OCI-LY3 (cell line): ENCODE measurements around the gene RAPSN.

Source experiments
- H2AFZ ChIP-seq: fragments of 200-600, 300-600 bp; shearing (Covaris generic); 2 replicates; pipeline ENCODE4 v1.6.0; 2014; ENCODE audit warnings: antibody characterized with exemption, low read depth, low read length
- H3K27ac ChIP-seq: fragments of 200-600, 300-600 bp; sonication (generic); 2 replicates; pipeline ENCODE4 v1.5.1; 2014; ENCODE audit warnings: mild to moderate bottlenecking, low read length, moderate library complexity, mixed read lengths
- H3K27me3 ChIP-seq: fragments of 200-600, 300-600 bp; sonication (generic); 2 replicates; pipeline ENCODE4 v1.6.1; 2014; ENCODE audit warnings: low read depth, low read length, mixed read lengths
- H3K36me3 ChIP-seq: fragments of 200-600, 300-600 bp; sonication (generic); replicated peaks from 2 replicates; pipeline ENCODE3; 2014; ENCODE audit warnings: low read depth, low read length, mixed read lengths
- H3K4me1 ChIP-seq: fragments of 300-600, 200-600 bp; sonication (generic); 2 replicates; pipeline ENCODE4 v1.6.1; 2014; ENCODE audit warnings: low read length, mixed read lengths
- H3K4me2 ChIP-seq: fragments of 200-600, 300-600 bp; sonication (generic); 2 replicates; pipeline ENCODE4 v1.6.1; 2014; ENCODE audit warnings: low read length, mixed read lengths
- H3K4me3 ChIP-seq: fragments of 300-600, 200-600 bp; sonication (generic); 2 replicates; pipeline ENCODE4 v1.5.1; 2014; ENCODE audit warnings: antibody characterized with exemption, mild to moderate bottlenecking, low read length, moderate library complexity
- H3K79me2 ChIP-seq: fragments of 300-600, 200-600 bp; shearing (Covaris generic); 2 replicates; pipeline ENCODE4 v1.6.1; 2014; ENCODE audit warnings: mild to moderate bottlenecking, low read length, mixed read lengths
- H3K9ac ChIP-seq: fragments of 300-600, 200-600 bp; shearing (Covaris generic); 2 replicates; pipeline ENCODE4 v1.6.0; 2014; ENCODE audit warnings: mild to moderate bottlenecking, low read length, moderate library complexity
- H3K9me3 ChIP-seq: fragments of 200-600, 300-600 bp; shearing (Covaris generic); 2 replicates; pipeline ENCODE4 v1.6.1; 2014; ENCODE audit warnings: low read length, mixed read lengths; ENCODE audit not compliant: insufficient read depth
- H4K20me1 ChIP-seq: fragments of 200-600, 300-600 bp; sonication (generic); 2 replicates; pipeline ENCODE4 v1.6.1; 2016; ENCODE audit warnings: low read length, mixed read lengths; ENCODE audit not compliant: insufficient read depth
- CTCF ChIP-seq: fragments of 200-600, 300-600 bp; sonication (generic); IDR thresholded peaks from 2 replicates; pipeline ENCODE4 v1.5.1; 2014; ENCODE audit warnings: antibody characterized with exemption, low read length, low read depth
- EZH2phosphoT487 ChIP-seq: fragments of 200-600 bp; shearing (Covaris generic); IDR thresholded peaks from 2 replicates; pipeline ENCODE4 v1.6.1; 2018; ENCODE audit warnings: antibody characterized with exemption, mixed run types, low read depth

RAPSN gene

GRCh38 chr11:47391077-47391583 lies 57.8 kb downstream of the RAPSN start:
- TF ChIP-seq CTCF (no peak), EZH2phosphoT487 (no peak)
- H4K20me1 ChIP-seq: no peaks in the 10 kb centered on the region
- H3K4me3 ChIP-seq: no peak overlapping the region
- H3K4me2 ChIP-seq: peak overlapping the region; percentile 11; the same call in 1 of the 2 replicates
- H3K27ac ChIP-seq: peak overlapping the region; percentile 9; the same call in 1 of the 2 replicates
- H3K36me3 ChIP-seq: no peaks in the 10 kb centered on the region
- H3K79me2 ChIP-seq: no peaks in the 10 kb centered on the region
- H3K4me1 ChIP-seq: peaks cover 42% of the 10 kb centered on the region
- no peak overlapping the region; the same call in 1 of the 2 replicates for H2AFZ ChIP-seq
- H3K9me3 ChIP-seq: no peaks in the 10 kb centered on the region
- no peaks in the 10 kb centered on the region for H3K27me3 ChIP-seq
- peak overlapping the region; percentile 34; the same call in 1 of the 2 replicates for H3K9ac ChIP-seq

GRCh38 chr11:47390422-47390760 lies 58.5 kb downstream of the RAPSN start:
- H3K27me3 ChIP-seq: no peaks in the 10 kb centered on the region
- no peak overlapping the region for H2AFZ ChIP-seq
- H3K4me1 ChIP-seq: peaks cover 42% of the 10 kb centered on the region
- H3K79me2 ChIP-seq: no peaks in the 10 kb centered on the region
- TF ChIP-seq CTCF: no peak
- TF ChIP-seq EZH2phosphoT487: no peak
- no peak overlapping the region for H3K4me3 ChIP-seq
- no peaks in the 10 kb centered on the region for H3K36me3 ChIP-seq
- no peak overlapping the region for H3K4me2 ChIP-seq
- H3K27ac ChIP-seq: no peak overlapping the region
- H4K20me1 ChIP-seq: no peaks in the 10 kb centered on the region
- H3K9me3 ChIP-seq: no peaks in the 10 kb centered on the region
- no peak overlapping the region for H3K9ac ChIP-seq

- Histone ChIP-seq H3K4me1 (peaks cover 36% of the 10 kb centered on the region), H4K20me1 (no peaks in the 10 kb centered on the region), H3K9ac (no peak overlapping the region), H3K4me3 (no peak overlapping the region), H3K27ac (no peak overlapping the region), H3K27me3 (no peaks in the 10 kb centered on the region), H2AFZ (no peak overlapping the region), H3K79me2 (no peaks in the 10 kb centered on the region), H3K9me3 (no peaks in the 10 kb centered on the region), H3K36me3 (no peaks in the 10 kb centered on the region), H3K4me2 (no peak overlapping the region)
- TF ChIP-seq CTCF (no peak), EZH2phosphoT487 (no peak)
Measured at GRCh38 chr11:47389577-47390421, 59.1 kb downstream of the RAPSN start.

- no peak overlapping the region for H3K27ac ChIP-seq
- H3K9ac ChIP-seq: no peak overlapping the region
- H3K9me3 ChIP-seq: no peaks in the 10 kb centered on the region
- H2AFZ ChIP-seq: no peak overlapping the region
- H3K4me3 ChIP-seq: no peak overlapping the region
- TF ChIP-seq CTCF (no peak), EZH2phosphoT487 (no peak)
- no peaks in the 10 kb centered on the region for H3K27me3 ChIP-seq
- H3K4me2 ChIP-seq: no peak overlapping the region
- no peaks in the 10 kb centered on the region for H3K79me2 ChIP-seq
- no peaks in the 10 kb centered on the region for H3K36me3 ChIP-seq
- H4K20me1 ChIP-seq: no peaks in the 10 kb centered on the region
- peaks cover 28% of the 10 kb centered on the region for H3K4me1 ChIP-seq
Measured at GRCh38 chr11:47388697-47389576, 60.0 kb downstream of the RAPSN start.
